Smooth muscle cell (in vitro differentiated cells): ENCODE results near the gene LUC7L. TPM values are rescaled to one million over a fixed set of nuclear protein-coding genes. Genes with fewer than 3 reads are reported as not detected.
"Not testable (repeated sequence)": the region's sequence is repeated elsewhere in the genome, so short reads cannot be mapped to it uniquely, and the experiment has no call there.

Source experiments
- DNase-seq: peaks from one replicate; lab custom pipeline; 2025; ENCODE audit not compliant: unreplicated experiment; lab: John Stamatoyannopoulos, UW
- H2AFZ ChIP-seq: fragments of 200-600 bp; sonication (generic); 2 replicates; pipeline ENCODE4 v1.6.0; 2016; ENCODE audit warnings: antibody characterized with exemption, low read depth, mild to moderate bottlenecking
- H3F3A ChIP-seq: fragments of 200-600 bp; sonication (generic); 2 replicates; pipeline ENCODE4 v1.6.0; 2017; ENCODE audit warnings: antibody characterized with exemption, low read depth
- H3K27ac ChIP-seq: fragments of 200-600 bp; sonication (generic); 2 replicates; pipeline ENCODE4 v1.5.1; 2016; ENCODE audit warnings: low read depth, mild to moderate bottlenecking
- H3K27me3 ChIP-seq: fragments of 200-600 bp; sonication (generic); 2 replicates; pipeline ENCODE4 v1.6.1; 2016; ENCODE audit warnings: low read depth, mild to moderate bottlenecking
- H3K36me3 ChIP-seq: fragments of 200-600 bp; sonication (generic); 2 replicates; pipeline ENCODE4 v1.5.1; 2016; ENCODE audit warnings: low read depth
- H3K4me1 ChIP-seq: fragments of 200-600 bp; sonication (generic); 2 replicates; pipeline ENCODE4 v1.5.1; 2016; ENCODE audit warnings: low read depth
- H3K4me2 ChIP-seq: fragments of 200-600 bp; sonication (generic); 2 replicates; pipeline ENCODE4 v1.6.0; 2016; ENCODE audit warnings: mild to moderate bottlenecking
- H3K4me3 ChIP-seq: fragments of 200-600 bp; sonication (generic); 2 replicates; pipeline ENCODE4 v1.5.1; 2016; ENCODE audit warnings: mild to moderate bottlenecking
- H3K79me2 ChIP-seq: fragments of 200-600 bp; sonication (generic); 2 replicates; pipeline ENCODE4 v1.6.0; 2016; ENCODE audit warnings: low read depth, mild to moderate bottlenecking
- H3K9ac ChIP-seq: fragments of 200-600 bp; sonication (generic); 2 replicates; pipeline ENCODE4 v1.6.0; 2016; ENCODE audit warnings: low read depth
- H3K9me3 ChIP-seq: fragments of 200-600 bp; sonication (generic); replicated peaks from 2 replicates; pipeline ENCODE4 v1.5.1; 2016; ENCODE audit warnings: low read depth
- H4K20me1 ChIP-seq: fragments of 200-600 bp; sonication (generic); 2 replicates; pipeline ENCODE4 v1.6.0; 2016; ENCODE audit warnings: low read depth
- CTCF ChIP-seq: fragments of 200-600 bp; sonication (generic); IDR thresholded peaks from 2 replicates; pipeline ENCODE4 v1.5.1; 2017; ENCODE audit warnings: borderline replicate concordance, mild to moderate bottlenecking, antibody characterized with exemption; ENCODE audit not compliant: insufficient read depth, poor library complexity, severe bottlenecking
- WGBS: methylation state at CpG from one replicate; pipeline ENCODE4 v1.1.7; 2016; ENCODE audit warnings: low lambda C conversion rate; 5-methylcytosine and 5-hydroxymethylcytosine counted together
- polyA plus RNA-seq: library from polyadenylated mRNA; unstranded; fragments of >200 nt; fragmentation: Nextera tagmentation; extraction: Ambion mirVana; gene quantifications from 2 replicates; pipeline ENCODE4 v1.2.1, GENCODE V29; 2016
- total RNA-seq: library from RNA; depleted of rRNA; stranded (reverse); fragments of >200 nt; gene quantifications from 2 replicates; pipeline ENCODE4 v1.2.3, GENCODE V29; 2014

The LUC7L gene
- total and polyA plus RNA-seq, 2 experiments from 2014 or later: 56.2 to 70.6 TPM

GRCh38 chr16:173211-173854, 55.9 kb downstream of the LUC7L start:
- H3K27me3 ChIP-seq: peaks cover 70% of the 10 kb centered on the region
- H3K4me1 ChIP-seq, H2AFZ ChIP-seq: not testable (repeated sequence)

GRCh38 chr16:172374-172941, 56.8 kb downstream of the LUC7L start, which contains the start of gene HBA2:
TSS of gene HBA2 (plus strand) at chr16:172876. CDS start at chr16:172913, 37 bp downstream.
- H4K20me1 ChIP-seq, H3F3A ChIP-seq, H3K79me2 ChIP-seq, H3K9me3 ChIP-seq, H3K9ac ChIP-seq, H3K4me1 ChIP-seq, H3K27ac ChIP-seq, H2AFZ ChIP-seq, H3K4me3 ChIP-seq, DNase-seq, H3K4me2 ChIP-seq, H3K36me3 ChIP-seq: not testable (repeated sequence)
- peaks cover 70% of the 10 kb centered on the region for H3K27me3 ChIP-seq
- WGBS: no CpG with 5 or more reads among the region's 74 CpGs

More at GRCh38 chr16:173211-173854, 55.9 kb downstream of the LUC7L start:
- DNase-seq, H3K9ac ChIP-seq, H3K9me3 ChIP-seq, H3K79me2 ChIP-seq, H3K4me3 ChIP-seq, H4K20me1 ChIP-seq, H3K27ac ChIP-seq, H3K4me2 ChIP-seq, H3F3A ChIP-seq, H3K36me3 ChIP-seq: not testable (repeated sequence)
- WGBS: 32% methylated on average over 25 of the region's 44 CpGs

GRCh38 chr16:170788-171187, 58.5 kb downstream of the LUC7L start:
- Histone ChIP-seq H4K20me1 (no peaks in the 10 kb centered on the region), H3K27me3 (peaks cover 82% of the 10 kb centered on the region), H3K9ac (no peak overlapping the region), H3K4me1 (no peaks in the 10 kb centered on the region), H3K4me3 (no peak overlapping the region), H2AFZ (no peak overlapping the region), H3K27ac (no peak overlapping the region), H3K4me2 (no peak overlapping the region), H3K36me3 (no peaks in the 10 kb centered on the region), H3F3A (no peaks in the 10 kb centered on the region), H3K79me2 (no peaks in the 10 kb centered on the region), H3K9me3 (no peaks in the 10 kb centered on the region)
- no peak for DNase-seq
- WGBS: 97% methylated on average over 1 of the region's 1 CpG
- TF ChIP-seq CTCF: no peak

GRCh38 chr16:170088-170507, 59.2 kb downstream of the LUC7L start:
- H3F3A ChIP-seq, H3K9me3 ChIP-seq, H3K4me1 ChIP-seq, H2AFZ ChIP-seq, H3K27ac ChIP-seq, H3K9ac ChIP-seq, H3K79me2 ChIP-seq, H3K4me3 ChIP-seq, H4K20me1 ChIP-seq, H3K4me2 ChIP-seq, DNase-seq, H3K36me3 ChIP-seq: not testable (repeated sequence)
- H3K27me3 ChIP-seq: peaks cover 83% of the 10 kb centered on the region
- under 1% methylated on average over 5 of the region's 5 CpGs for WGBS

GRCh38 chr16:169014-169413, 60.2 kb downstream of the LUC7L start:
- Histone ChIP-seq H3K9me3 (no peaks in the 10 kb centered on the region), H3K9ac (no peak overlapping the region), H3K27me3 (peaks cover 76% of the 10 kb centered on the region), H3K4me1 (peaks cover 5% of the 10 kb centered on the region), H3K4me2 (no peak overlapping the region), H3K27ac (no peak overlapping the region), H3K36me3 (no peaks in the 10 kb centered on the region), H4K20me1 (no peaks in the 10 kb centered on the region), H3K4me3 (no peak overlapping the region), H2AFZ (no peak overlapping the region), H3F3A (no peaks in the 10 kb centered on the region), H3K79me2 (no peaks in the 10 kb centered on the region)
- no peak for TF ChIP-seq CTCF
- 51% methylated on average over 3 of the region's 3 CpGs for WGBS
- no peak for DNase-seq
